Stimulated activated CD4-positive, alpha-beta T cell treated with anti-CD3 and anti-CD28 coated beads, Interleukin-15, amount 100 ng/mL, for 1 hour (primary cell): ENCODE results near the gene CILP2.

Experiments
- DNase-seq, 2 donors: peaks; one replicate each; pipeline ENCODE4 v3.0.0-alpha.2; 2020; ENCODE audit warnings: low read depth in 1 of 2, low spot score in 1 of 2

The CILP2 gene

DNA sequence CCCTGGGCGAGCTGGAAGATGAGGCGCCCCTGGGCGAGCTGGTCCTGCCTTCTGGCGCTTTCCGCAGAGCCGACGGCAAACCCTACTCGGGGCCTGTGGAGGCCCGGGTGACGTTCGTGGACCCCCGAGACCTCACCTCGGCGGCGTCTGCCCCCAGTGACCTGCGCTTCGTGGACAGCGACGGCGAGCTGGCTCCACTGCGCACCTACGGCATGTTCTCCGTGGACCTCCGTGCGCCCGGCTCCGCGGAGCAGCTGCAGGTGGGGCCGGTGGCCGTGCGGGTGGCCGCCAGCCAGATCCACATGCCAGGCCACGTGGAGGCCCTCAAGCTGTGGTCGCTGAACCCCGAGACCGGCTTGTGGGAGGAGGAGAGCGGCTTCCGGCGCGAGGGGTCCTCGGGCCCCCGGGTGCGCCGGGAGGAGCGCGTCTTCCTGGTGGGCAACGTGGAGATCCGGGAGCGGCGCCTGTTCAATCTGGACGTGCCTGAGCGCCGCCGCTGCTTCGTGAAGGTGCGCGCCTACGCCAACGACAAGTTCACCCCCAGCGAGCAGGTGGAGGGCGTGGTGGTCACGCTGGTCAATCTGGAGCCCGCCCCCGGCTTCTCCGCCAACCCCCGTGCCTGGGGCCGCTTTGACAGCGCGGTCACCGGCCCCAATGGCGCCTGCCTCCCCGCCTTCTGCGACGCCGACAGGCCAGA, 6.3 kb downstream of the CILP2 start:
- no peak for DNase-seq

DNA sequence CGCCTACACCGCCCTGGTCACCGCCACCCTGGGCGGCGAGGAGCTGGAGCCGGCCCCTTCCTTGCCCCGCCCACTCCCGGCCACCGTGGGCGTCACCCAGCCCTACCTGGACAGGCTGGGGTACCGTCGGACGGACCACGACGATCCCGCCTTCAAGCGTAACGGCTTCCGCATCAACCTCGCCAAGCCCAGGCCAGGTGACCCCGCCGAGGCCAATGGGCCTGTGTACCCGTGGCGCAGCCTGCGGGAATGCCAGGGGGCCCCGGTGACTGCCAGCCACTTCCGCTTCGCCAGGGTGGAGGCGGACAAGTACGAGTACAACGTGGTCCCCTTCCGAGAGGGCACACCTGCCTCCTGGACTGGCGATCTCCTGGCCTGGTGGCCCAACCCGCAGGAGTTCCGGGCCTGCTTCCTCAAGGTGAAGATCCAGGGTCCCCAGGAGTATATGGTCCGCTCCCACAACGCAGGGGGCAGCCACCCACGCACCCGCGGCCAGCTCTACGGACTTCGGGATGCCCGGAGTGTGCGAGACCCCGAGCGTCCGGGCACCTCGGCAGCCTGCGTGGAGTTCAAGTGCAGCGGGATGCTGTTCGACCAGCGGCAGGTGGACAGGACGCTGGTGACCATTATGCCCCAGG, 7.0 kb downstream of the CILP2 start:
- DNase-seq = no peak

DNA sequence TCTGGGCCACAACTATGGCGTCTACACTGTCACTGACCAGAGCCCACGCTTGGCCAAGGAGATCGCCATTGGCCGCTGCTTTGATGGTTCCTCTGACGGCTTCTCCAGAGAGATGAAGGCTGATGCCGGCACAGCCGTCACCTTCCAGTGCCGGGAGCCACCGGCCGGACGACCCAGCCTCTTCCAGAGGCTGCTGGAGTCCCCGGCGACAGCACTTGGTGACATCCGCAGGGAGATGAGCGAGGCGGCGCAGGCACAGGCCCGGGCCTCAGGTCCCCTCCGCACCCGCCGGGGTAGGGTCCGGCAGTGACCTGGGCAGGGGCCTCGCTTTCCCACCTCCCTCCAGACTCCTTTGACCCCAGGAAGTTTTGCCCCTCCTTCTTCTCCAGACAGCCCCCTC, 7.6 kb downstream of the CILP2 start:
- DNase-seq = no peak

DNA sequence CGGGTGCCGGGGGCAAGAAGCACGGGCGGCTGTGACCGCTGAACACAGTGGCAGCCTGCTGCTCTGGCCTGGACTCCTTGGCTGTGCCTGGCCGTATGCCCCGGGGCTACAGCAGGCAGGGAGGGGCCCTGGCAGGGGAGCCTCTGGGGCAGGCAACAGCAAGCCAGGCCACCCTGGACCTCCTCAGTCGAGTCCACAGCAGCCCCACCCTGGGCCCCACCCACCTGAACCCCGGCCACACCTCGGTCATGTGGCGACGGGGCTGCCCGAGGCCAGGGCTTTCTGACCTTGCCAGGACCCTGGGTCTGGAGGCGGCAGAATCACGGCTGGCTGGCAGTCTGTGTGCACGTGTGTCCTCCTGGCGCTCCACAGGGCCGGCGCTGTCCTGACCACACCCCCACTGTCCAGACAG, 8.7 kb downstream of the CILP2 start:
- no peak for DNase-seq

DNA sequence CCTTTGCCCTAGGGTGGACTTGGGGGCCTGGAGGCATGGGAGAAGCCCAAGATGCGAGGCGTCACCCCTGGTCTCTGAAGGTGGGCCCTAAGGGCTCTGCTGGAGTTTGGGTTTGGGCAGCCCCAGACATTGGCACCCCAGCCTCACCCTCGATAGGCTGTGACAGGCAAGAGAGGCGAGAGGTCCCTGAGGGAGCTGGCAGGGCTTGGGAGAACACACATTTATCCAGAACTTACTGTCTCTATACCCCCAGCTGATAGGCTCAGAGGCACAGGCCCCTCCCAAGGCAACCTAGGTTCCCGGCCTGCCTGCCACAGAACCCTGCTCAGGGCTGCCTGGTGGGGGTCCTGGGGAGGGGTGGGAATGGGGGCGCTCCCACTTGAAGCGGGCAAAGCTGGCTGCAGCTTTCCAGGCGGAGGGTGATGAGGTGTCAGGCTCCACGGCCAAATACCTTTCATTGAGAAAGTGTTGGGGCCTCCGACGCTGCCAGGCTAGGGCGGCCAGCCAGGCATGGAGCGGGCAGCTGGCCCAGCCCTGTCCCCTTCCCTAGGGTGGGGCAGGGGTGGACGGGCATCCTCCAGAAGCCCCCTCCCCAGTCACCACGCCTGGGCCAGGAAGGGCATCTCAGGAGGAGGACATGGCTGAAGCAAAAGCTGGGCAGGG, 9.7 kb downstream of the CILP2 start:
- no peak for DNase-seq

DNA sequence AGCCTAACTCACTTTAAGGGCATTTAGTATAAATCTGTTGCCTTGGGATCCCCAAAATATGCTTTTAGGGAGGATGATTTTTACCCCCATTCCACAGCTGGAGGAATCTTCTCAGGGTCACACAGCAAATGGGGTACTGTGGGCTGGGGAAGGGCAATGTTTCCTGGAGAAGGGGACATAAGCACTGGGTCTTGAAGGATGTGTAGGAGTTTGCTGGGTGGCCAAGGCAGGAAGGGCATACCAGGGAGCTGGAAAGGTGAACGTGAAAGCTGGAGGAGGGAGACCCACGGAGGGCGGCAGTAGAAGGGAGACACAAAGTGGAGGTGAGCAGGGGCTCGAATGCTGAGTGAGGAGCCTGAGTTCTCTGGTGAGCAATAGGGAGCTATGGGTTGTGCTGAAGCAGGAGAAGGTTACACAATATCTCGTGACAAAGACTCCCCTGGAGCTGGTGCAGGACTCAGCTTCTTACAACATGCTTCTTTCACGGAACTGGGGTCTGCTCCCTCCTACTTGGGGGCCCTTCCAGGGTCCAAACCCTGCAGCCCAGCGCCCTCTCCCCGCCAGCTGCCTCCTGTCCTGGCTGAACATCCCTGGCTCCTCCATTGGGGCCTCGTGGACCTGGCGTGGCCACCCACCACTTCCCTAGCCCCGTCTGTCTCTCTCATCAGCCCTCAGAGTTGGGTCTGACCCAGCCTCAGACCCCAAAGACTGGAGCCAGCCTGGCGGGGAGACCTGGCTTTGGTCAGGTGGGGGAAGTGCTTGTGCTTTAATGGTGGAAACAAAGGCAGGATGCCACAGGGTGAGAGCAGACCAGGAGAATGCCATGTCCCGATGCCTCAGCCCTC, 11.1 kb downstream of the CILP2 start:
- no peak for DNase-seq

DNA sequence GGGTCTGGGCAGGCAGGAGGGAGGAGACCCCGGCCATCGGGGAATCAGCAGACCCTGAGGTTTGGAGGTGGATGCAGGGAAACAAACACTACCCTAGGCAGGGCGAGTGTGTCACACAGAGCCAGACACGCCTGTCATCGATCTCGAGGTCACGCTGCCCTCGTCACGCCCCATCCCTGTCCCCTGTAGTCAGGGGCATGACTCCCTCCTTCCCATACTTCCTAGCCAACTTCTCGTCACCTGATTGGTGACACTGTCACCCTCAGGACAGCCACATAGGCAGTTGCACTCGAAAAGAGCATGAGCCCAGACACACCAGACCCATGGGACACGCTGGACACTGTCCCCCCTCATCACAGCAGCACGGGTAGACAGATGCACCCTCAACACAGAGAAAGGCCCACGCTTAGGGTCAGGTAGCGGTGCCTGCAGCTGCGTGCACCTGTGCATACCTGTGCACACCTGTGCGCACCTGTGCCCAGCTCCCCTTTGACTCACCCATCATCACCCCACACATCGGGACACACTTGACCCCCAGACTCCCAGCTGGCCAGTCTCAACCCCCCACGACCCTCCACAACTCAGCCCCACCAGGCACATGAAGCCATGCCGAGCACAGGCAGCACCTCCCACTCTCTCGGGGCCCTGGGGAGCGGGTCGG, 11.9 kb downstream of the CILP2 start:
- DNase-seq = no peak

DNA sequence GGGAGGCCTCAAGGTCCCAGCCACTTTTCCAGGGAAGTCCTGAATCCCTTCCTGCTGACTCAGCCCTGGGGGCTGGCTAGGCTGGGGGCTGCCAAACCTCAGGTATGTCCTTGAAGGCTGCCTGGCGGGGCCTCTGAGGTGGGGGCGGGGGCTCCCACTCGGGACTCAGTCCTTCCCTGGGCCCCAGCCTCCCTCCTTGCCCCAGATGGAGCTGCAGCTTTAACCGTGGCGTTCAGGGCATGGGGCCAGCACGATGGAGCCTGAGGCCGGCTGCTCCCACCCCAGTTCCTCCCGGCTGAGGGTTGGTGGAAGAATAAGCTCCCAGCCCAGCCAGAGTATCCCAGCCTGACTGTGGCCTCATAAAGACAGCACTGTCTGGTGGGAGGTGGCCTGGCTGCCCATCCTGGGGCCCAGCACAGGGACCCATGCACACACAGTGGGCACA, 12.4 kb downstream of the CILP2 start:
- DNase-seq = no peak

DNA sequence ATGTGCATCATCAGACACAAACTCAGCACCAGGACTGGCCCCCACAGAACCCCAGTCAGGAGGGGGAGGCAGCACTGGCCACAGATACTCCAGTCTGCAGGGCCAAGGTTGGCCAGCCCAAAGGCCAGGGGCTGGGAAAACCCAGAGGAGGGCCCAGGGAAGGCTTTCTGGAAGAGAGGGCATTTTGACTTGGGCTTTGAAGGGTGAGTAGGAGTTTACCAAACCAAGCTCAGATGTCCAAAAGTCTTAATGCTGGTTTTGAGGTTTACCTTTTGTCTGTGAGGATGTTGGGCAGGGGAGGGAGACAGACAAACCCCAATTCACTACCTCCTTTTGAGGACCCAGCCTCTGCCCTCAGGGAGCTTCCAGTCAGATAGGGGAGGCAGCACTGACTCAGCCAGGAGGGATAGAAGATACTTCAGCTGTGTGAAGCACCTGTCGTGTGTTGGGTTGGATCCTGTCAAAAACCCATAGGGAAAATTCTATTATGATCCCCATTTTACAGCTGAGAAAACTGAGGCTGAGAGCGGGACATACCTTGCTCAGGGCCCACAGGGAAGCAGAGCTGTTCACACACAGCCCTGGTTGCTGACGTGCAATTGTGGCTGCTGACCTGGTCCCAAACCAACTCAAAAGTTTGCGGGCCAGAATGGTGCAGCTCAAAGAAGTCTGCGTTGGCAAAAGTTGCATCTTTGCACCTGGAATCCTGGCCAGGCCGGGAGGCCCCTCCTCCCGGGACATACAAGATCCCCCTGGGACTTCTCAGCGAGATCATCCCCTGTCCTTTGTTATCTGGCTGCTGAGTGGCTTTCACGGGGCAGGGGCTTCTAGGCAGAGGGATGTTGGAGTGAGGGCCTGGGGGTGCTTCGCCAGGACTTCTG, 13.1 kb downstream of the CILP2 start:
- no peak for DNase-seq

DNA sequence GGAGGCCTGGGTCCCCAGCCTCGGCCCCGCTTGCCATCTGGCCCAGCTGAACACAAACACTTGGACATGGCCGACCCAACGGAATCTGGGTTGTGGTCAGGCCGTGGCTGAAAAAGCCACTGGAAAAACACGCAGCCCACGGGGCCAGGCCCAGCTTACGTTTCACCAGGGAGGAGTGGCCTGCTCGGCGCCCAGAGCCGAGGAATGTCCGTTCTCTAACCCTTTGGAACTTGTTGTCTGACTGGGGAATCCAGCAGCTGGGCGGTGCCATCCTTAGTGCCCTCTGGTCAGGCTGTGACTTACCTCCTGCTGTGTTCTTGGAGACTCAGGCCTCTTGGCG, 13.8 kb downstream of the CILP2 start:
- no peak for DNase-seq

DNA sequence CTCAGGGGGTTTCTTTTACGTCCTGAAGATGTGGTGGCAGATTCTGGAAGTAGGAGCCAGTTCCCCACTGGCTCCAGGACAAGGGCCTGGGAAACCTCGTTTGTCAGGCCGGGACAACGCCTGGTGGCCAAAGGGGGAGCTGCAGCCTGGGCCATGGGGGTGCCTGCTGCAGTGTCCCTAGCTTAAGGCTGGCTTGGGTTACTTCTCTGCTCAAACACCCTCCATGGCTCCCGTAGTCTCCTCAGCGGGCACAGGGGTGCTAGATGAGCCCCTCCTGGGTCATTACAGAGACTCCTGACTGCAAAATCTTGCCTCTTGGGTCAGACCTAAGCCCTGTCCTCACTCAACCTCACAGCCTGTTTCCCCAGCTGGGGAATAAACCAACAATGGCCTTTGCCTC, 14.7 kb downstream of the CILP2 start:
- no peak for DNase-seq

DNA sequence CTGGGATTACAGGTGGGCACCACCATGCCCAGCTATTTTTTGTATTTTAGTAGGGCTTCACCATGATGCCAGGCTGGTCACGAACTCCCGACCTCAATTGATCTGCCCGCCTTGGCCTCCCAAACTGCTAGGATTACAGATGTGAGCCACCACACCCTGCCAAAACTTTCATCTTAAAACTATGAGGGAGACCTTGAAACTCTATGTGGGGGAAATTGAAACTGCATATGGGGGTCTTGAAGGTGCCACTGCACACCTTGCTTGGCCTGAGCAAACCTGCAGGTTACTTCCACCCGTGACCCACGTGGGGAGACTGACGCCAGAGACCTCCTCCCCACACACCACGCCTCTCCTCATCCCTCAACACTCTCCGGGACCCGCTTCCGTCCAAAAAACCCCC, 15.6 kb downstream of the CILP2 start:
- no peak for DNase-seq

DNA sequence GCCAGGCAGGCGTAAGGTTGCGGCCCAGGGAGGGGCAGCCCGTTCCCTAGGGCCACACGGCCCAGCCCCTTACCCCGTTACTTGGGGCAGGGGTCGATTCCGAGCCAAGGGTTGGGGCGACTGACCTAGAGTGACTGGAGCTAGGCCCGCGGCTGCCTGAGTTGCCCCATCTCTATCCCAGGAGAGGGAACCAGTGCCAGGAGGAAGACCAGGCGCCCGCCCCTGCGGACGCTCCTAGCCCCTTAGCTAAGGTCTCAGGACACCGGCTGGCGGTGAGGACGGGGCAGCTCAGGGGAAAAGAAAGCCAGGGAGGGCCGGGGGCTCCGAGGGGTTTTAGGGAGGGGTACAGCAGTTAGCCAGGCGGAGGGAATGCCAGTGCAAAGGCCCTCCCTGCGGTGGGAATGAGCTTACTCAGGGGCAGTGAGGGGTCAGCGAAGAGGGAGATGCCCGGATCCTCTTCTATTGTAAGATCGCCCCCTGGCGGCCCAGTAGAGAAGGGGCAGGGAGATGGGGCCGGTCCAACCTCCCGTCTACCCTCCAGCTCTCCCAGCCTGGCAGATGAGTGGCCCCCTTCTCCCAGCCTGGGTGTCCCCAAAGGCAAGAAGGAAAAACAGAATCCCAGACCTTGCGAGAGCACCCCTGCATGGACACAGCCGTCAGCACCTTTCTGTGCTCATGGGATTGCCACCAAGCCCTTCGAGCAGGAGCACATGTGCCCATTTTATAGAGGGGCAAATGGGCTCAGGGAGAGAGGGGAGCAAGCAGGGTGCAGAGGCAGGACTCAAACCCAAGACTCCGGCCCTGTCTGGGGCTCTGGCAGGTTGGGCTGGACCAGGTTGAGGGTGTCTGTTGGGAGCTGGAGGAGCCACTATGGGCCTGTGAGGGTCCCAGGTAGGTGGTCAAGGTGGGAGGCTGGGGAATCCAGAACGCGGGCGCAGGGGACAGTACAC, 16.3 kb downstream of the CILP2 start:
- peak; percentile 22 to 49 for DNase-seq

DNA sequence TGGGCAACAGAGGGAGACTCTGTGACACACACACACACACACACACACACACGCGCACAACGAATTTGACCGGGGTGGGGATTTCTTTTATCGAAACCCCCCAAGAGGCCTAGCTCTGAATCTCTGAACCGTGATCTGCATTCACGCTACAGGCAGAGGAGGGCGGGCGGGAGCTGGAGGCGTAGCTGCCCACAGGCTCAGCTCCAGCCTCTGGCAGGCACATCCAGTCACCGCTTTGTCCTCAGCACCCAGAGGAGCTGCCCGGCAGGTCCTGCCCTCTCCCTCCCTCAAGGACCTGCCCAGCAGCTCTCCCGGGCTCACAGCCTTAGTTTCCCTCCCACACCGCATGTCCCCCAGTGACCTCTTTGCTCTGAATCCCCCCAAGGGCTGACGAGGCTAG, 20.0 kb downstream of the CILP2 start:
- DNase-seq = no peak

DNA sequence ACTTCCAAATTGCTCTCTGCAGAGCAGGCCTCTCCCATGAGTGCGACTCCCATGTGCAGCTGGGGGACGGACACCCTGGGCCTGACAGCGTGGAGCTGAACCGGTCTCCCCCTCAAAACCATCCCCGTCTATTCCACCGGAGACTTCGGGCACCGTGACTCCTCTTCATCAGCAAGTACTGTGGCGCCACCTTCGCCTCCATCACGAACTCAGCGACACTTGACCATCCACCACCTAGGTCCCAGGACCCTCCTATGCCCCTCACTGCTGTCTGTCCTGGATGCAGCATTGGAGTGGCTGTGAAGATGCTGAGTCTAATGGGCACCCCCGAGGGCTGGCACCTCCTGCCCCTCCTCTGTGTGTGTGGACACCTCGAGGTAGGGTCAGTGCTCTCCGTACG, 20.6 kb downstream of the CILP2 start:
- DNase-seq = no peak

DNA sequence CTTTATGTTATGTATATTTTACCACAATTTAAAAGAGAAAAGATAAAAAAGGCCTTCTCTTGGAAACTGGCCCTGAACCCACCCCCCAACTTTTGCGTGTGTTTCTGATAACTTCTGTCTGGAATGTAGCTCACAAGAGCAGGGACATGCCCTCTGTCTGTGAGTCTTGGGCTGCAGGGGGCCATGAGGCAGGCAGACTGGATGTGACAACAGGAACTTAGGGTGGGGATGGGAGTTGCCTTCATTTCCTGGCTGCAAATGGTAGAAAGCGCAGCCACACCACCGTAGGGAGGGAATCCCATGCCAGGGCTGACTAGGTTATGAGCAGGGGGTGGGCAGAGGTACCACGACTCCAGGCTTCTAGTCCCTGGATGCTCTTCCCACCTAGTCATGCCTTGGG, 21.9 kb downstream of the CILP2 start:
- no peak for DNase-seq

DNA sequence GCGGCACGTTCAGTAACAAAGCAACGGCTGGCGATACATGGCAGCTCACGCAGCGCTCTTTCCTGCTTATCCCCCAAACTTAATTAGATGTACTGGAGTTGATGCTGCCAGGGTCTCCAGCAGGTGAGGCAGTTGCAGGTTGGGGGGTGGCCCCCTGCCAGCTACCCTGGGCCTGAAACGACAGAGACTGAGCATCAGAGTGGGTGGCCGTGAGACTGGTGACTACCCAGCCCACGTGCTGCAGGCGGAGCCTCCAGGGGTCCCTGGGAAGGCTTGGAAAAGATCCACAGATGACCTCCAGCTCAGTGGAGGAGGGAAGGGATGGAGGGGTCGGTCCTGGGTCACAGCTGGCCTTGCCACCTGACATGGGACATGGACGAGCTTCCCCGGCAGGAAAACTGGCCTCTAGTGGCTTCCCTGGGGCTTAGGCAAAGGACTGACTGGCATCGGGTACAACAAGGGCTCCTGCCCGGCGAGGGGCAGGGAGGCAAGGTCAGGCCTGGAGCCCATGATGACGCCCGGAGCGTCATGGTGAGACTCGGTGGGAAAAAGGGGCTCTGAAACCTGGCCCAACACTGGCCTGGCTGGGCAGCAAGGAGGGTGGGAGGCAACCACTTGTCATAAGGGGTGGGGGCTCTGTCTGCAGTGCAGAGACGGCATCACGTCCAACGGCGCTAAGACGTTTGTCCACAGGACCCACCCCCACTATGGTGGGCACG, 24.0 kb downstream of the CILP2 start:
- no peak for DNase-seq

DNA sequence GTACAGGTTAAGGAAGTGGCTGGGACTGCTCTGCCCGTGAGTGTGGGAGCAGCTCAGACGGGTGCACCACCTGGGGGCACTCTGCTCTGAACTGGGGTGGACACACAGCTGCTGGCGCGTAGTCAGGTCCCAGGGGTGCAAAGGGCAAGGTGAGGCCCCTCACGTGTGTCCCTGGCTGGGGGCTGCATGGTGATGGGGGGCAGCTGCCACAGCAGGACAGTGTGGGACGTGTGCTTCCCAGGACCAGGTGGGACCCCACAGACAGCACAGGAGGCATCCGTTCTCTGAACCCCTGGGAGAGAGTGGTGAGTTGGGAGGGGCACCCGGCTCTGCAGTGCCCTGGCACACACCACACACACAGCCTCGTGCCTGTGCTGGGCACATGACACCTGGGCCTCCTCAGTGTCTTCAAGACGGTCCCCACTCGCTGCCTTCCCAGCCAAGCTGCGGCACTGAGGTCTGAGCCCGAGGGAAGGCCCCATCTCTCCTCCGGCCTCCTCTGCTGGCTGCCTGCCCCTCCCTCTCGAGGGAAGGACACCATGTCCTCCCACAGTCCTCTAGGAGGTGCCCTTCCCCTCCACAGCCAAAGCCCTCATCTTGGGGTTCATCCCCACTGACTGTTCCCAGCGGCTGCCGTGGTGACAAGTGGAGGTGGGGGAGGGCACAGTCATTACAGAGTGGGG, 24.7 kb downstream of the CILP2 start:
- DNase-seq = no peak
